Measurements from ENCODE around the gene GPR35.

The GPR35 gene, protein sequence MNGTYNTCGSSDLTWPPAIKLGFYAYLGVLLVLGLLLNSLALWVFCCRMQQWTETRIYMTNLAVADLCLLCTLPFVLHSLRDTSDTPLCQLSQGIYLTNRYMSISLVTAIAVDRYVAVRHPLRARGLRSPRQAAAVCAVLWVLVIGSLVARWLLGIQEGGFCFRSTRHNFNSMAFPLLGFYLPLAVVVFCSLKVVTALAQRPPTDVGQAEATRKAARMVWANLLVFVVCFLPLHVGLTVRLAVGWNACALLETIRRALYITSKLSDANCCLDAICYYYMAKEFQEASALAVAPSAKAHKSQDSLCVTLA

GRCh38 chr2:240624950-240625621, at the start of gene GPR35:
Gene GPR35, plus strand, starts transcription at chr2:240625480. Its CDS starts 4,473 bp downstream, at chr2:240629953.
- no peak for DNase-seq

GRCh38 chr2:240576036-240576435, 49.2 kb upstream of the GPR35 start:
- no peak for DNase-seq

- no peak for DNase-seq
Observed at GRCh38 chr2:240576436-240577205, 48.7 kb upstream of the GPR35 start.

DNA sequence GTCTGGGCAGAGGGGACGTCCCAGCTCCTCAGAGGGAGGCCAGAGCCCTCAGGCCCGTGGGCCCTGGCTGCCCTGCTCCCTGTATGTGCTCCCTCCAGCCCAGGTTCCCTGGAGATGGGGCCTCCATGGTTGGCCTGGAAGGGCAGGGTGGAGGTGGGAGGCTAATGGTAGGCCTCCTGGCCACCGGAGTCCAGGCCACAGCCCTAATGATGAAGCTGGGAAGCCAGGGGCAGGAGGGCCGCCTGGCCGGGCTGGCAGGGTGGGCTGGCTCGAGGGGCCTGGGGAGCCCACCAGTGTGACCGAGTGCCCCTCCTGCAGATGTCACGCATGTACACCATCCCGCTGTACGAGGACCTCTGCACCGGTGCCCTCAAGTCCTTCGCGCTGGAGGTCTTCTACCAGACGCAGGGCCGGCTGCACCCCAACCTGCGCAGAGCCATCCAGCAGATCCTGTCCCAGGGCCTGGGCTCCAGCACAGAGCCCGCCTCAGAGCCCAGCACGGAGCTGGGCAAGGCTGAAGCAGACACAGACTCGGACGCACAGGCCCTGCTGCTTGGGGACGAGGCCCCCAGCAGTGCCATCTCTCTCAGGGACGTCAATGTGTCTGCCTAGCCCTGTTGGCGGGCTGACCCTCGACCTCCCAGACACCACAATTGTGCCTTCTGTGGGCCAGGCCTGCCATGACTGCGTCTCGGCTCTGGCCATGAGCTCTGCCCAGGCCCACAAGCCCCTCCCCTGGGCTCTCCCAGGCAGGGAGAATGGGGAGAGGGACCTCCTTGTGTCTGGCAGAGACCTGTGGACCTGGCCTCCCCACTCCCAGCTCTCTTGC, 47.8 kb upstream of the GPR35 start:
- DNase-seq: no peak

DNA sequence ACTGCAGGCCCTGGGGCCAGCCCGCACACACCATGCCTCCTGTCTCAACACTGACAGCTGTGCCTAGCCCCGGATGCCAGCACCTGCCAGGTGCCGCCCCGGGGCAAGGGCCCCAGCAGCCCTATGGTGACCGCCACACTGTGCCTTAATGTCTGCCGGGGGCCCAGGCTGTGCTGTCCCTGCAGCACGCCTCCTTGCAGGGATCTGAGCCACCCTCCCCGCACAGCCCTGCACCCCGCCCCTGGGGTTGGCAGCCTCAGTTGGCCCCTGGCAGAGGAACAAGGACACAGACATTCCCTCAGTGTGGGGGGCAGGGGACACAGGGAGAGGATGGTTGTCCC, 47.2 kb upstream of the GPR35 start:
- DNase-seq: no peak

DNA sequence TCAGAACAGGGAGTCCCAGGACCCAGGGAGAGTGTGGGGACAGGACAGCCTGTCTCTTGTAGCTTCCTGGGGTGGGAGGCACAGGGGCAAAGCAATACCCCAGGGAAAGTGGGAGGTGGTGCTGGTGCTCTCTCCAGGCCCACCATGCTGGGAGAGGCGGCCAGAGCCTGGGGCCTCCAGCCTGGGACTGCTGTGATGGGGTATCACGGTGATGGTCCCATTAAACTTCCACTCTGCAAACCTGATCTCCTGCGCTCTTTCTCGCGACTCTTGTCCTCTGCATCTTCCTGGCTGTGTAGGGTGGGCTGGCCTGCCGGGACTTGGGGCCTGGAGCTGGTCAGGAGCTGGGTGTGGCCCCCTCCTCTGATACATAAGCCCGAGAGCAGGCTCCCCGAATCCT, 46.8 kb upstream of the GPR35 start:
- no peak for DNase-seq

- no peak for DNase-seq
Observed at GRCh38 chr2:240579071-240579762, 46.1 kb upstream of the GPR35 start.

DNA sequence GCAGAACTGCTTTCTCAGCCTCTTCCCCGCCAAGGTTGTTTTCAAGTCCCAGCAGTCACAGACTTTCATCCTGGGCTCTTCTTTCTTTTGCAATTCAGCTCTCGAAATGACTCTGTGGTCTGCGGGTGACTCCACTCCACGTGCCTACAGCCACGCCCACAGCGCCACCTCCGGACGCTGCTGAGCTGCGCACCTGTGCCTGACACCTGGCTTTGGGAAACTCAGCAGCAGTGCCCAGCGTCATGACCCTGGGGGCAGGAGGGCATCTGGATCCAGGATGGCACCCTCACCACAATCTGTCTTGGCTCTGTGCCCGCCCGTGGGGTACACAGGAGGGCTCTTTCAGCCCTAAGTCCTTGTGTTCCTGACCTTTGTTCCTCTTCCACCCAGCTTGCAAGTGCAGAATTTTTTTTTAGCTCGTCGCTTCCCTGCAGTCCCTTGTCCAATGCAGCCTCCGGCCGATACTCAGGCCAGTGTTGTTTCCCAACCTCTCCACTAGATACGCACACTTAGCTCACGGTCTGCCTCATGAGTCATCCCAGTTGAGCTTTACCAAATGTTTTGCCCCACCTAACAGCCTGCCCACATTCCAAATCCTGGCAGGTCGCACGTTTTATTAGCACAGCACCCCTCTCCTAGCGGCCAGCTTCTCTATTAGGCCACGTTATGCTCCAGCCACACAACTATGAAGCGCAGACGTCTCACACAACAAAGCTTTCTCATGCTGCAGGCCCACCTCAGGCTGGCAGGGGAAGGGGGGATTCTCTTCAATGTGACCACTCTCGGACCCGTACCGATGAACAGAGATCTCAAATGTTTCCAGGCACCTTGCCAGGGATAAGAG, 45.3 kb upstream of the GPR35 start:
- no peak for DNase-seq

DNA sequence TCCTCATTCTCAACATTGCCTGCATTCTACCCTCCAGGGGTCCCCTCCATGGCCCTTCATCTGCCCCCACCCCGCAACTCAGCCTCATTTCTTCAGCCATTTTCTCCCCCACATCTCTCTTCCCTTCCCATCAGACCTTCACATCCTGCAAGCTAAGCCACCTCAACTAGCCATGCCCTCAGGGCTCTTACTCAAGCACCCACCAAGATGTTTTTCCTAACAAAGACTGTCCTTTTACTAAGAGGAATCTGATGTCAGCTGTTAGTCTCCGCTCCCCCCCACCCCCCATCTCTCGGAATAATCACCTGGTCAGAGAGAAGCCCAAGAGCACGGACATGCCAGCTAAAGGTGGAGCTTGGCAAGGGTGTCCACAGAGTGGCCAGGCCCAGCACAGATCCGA, 43.5 kb upstream of the GPR35 start:
- DNase-seq: no peak

DNA sequence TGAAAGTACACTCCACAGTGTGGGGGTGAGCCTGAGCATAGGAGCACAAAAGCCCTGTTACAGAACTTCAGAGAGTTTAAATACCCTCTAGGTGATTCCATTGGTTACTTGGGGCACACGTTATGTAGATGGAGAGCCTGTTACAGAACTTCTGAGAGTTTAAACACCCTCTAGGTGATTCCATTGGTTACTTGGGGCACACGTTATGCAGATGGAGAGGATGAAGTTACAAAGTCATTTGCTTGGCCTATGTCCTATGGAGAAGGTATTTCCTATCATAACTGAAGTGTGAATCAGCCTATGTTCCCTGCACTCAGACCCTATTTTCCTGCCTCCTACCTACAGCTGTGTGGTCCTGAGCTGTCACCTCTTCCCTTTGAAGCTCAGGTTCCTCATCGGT, 42.5 kb upstream of the GPR35 start:
- DNase-seq: no peak

DNA sequence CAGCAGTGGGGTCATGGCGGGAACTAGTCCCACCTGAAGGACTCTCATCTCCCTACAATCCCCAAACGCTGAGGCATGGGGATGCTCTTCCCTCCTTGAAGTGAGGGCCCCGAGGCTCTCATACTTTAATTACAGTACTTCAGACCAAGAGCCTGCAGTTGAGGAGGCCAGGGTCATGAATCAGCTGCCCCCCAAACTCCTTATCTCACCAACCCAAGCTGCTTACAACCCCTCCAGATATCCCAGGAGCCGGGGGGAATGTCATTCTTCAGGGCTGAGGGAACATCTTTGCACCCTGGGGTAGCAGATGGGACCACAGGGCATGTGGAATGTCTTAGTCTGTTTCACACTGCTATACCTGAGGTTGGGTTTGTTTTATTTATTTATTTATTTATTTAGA, 41.5 kb upstream of the GPR35 start:
- DNase-seq: no peak

DNA sequence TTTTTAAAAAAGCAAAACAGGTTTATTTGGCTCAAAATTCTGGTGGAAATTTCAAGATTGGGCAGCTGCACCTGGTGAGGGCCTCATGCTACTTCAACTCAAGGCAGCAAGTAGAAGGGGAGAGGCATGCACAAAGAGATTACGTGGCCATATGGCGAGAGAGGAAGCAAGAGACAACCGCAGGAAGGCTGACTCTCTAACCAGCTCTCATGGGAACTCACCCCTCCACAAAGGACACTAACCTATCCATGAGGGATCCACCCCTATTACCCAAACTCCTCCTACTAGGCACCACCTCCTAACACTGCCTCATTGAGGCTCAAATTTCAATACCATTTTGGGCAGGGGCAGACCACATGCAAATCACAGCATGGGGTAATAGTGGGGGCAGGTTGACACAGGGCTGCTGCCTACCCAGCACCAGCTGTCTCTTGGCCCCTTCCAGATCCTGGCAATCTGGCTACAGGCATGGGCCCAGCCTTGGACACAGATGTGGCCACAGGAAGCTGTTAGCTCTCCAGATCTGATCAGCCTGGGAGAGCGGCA, 40.7 kb upstream of the GPR35 start:
- DNase-seq: no peak

DNA sequence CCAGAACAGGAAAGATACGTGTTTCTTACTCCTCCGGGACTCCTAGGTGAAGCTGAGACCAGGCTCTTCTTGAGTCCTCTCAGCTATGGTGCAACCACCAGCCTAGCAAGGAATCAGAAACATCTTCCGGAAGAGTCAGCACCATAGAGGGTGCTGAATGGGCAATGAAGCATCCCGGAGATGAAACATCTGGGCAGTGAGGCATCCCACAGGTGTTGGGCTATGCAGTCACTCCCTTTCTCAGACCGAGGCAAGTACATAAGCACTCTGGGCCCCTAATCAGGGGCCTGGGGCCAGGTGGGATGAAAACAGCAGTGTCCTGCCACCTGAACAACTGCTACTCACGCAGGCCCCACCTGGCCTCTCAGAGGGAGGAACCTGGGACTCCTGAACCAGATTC, 40.2 kb upstream of the GPR35 start:
- DNase-seq: no peak

DNA sequence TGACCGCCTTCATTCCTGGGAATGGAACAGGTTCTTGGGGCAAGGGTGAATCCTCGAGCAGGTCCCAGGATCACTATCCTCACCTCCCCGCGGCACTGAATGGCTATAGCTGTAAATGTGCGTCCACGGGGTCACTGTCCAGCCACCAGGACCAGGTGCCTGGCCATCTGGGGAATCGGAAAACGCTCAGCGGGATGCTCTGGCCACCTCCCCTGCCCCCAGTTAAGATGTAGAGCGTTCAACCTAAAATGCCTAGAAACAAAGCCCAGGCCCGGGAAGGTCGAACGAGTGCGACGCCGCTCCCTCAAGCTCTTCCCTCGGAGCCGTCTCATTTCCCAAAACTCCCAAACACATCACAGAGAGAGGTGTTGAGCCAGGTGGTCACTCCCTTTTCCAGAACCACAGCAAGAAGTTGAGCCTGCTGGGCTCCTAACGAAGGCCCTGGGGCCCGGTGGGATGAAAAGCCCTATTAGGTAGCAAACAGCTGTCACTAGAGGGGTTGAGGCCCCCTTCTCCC, 39.5 kb upstream of the GPR35 start:
- DNase-seq: no peak

DNA sequence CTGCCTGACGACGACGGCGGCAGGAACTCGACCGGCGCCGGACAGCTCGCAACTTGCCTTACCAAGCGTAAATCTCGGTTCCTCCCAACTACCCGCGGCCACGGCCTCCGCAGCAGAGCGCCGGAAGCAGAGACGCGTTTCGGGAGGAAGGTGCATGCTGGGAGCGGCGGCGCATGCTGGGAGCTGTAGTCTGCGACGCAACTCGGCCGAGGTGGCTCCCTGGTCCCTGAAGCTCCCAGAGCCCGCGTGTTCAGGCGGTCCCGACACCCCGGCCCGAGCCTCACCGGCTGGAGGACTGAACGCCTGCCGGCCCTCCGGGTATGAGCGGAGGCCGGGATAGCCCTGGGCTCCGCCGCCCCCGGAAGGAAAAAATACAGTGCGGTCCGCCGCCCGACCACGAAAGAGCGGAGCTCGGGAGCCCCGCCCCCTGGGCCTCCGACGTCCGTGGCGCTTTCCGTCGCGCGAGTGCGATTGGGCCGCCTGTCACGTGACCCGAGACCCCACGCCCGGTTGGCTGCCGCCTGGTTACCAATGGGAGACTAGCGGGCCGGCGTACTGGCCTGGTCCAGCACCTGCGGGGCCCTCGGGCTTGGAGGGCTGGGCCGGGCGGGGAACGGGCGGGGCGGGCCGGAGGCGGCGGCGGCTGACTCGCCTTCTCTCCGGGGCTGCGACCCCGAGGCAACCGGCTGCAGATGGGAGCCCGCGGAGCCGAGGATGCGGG, 38.9 kb upstream of the GPR35 start, which contains the start of gene CAPN10:
CAPN10 (plus strand) TSS at position 537 of the 721 bp plus-strand sequence; CDS start at position 715, 178 bp downstream.
- DNase-seq: peak; percentile 94

DNA sequence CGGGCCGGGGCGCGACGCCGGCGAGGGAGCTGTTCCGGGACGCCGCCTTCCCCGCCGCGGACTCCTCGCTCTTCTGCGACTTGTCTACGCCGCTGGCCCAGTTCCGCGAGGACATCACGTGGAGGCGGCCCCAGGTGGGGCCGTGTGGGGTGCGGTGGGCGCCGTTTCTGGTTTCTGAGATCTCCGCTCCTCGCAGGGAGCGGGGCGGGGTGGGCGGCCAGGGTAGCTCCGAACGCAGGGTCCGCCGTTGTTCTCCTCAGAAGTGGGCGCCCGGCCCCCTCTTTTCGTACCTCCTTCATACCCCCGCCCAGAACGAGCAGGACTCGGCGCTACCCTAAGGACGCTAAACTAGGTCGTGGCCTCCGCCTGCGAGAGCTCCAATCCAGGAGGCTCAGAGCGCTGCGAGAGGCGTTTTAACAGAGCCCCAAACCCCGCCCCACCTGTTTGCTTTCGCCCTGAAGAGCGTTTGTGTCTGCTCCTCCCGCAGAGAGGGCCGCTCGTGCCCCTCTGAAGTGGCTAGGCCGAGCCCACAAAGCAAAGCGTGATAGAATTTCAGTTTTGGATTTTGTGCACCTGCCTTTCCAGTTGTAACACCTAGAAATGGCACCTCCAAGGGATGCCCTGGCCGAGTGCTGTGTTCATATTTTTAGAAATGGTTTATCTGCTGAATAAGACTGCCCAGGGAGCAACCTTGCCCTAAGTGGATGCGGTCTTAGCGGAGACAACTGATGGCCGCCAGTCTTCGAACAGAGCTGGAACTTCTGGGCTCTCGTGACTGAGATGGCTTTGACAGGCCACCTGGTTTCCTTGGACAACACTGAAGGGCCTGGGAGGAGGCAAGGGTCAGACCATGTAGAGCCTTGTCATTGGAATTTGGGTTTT, 38.1 kb upstream of the GPR35 start:
- peak; percentile 58 for DNase-seq

DNA sequence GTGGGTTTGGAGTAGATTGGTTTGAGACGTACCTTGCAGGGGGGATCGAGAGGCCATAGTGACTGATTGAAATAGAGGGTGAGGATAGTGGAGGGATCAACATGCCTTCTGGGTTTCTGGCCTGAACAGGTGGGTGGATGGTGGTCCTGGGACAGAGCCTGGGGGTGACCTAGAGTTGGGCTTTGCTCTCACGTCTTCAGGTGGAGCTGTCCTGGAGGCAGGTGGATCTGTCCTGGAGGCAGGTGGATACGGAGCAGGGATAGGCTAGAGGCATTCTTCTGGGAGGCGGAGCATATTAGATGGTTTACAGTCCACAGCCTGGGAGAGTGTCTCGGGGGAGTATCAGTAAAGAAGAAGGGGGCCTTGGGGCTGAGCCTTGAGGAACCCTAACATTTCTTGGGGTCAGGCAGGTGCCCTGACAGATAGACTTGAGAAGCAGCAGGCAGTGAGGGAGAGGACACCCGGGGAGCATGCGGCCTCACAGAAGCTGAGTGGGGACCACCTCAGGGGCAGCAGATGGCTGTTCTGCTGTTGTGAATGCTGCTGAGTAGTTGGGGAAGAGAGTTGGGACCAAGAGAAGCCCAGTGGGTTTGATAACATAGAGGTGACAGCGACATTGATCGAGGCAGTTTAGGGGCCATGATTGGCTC, 37.1 kb upstream of the GPR35 start:
- no peak for DNase-seq

DNA sequence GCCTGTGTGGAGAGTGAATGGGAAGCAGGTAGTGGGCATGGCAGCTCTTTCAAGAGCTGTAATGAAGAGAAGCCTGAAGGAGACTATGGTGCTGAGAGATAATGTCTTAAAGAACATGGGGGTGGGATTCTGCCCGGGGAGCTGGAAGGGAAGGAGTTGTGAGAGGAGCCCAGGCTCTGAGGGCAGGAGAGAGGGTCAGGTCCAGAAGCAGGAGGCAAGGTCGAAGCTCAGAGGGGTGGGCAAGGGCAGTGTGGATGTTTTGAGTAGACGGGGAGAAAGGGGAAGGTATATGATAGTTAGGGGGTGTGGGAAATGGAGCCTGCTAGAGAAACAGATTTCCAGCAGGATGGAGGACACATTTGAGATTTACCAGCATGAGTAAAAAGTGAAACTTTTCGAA, 36.6 kb upstream of the GPR35 start:
- DNase-seq: no peak

- no peak for DNase-seq
Observed at GRCh38 chr2:240589375-240589774, 35.9 kb upstream of the GPR35 start.

Data from NCI-H1105 (cell line).